Measurements from ENCODE around the gene HNRNPLL.

The HNRNPLL gene

DNA sequence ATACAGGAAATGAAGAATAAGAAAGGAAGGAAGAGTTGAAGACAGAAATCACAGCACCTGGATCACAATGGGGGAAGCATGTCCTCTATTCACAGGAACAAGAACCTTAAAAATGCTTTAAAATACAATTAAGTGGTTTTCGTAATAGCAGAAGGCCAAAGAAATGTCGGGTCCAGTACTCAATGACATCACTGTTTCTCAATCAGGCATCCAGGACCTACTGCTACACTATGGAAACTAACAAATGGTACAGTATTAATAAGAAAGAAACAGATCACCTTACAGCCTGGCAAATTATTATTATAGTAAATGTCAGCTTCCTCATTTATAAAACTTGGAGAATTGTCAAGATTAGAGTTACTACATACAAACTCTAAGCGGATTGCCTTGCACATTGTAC, 15.8 kb downstream of the HNRNPLL start:
- no peak overlapping the region for H3K4me3 ChIP-seq (ENCODE audit: low read depth in 1 of 2, low read length in 2 of 2)
- peaks cover 0 to 20% of the 10 kb centered on the region in 2 donors for H3K36me3 ChIP-seq (ENCODE audit: control insufficient read depth in 1 of 2, insufficient read depth in 2 of 2, low read length in 2 of 2)
- no peaks in the 10 kb centered on the region for H3K27me3 ChIP-seq (ENCODE audit: low read depth, low read length)
- H3K27ac ChIP-seq (ENCODE audit: low read length): no peak overlapping the region
- H3K9me3 ChIP-seq (ENCODE audit: control insufficient read depth in 1 of 2, low read length in 2 of 2): no peaks in the 10 kb centered on the region
- peaks cover 0 to 40% of the 10 kb centered on the region in 2 donors for H3K4me1 ChIP-seq (ENCODE audit: control insufficient read depth in 1 of 2, insufficient read depth in 2 of 2, low read length in 2 of 2)

DNA sequence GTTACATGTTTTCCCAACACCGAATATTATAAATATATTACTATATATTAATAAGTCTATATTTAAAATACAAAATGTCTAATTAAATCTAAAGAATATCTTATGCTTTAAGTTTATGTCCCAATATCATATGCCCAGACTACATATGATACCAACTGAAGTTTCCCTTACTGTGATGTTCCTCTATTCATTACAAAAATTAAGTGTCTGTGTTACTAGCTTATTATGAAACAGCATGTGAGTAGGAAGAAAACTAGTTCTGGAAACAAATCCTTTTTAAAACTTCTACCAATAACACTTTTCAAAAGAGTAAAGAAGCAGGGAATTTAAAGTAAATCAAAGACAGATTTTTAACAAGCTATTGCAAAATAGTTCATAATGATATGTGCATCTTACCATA, 17.8 kb downstream of the HNRNPLL start:
- H3K4me1 ChIP-seq (ENCODE audit: control insufficient read depth in 1 of 2, insufficient read depth in 2 of 2, low read length in 2 of 2): peaks cover 0 to 39% of the 10 kb centered on the region in 2 donors
- no peaks in the 10 kb centered on the region for H3K9me3 ChIP-seq (ENCODE audit: control insufficient read depth in 1 of 2, low read length in 2 of 2)
- no peak overlapping the region for H3K4me3 ChIP-seq (ENCODE audit: low read depth in 1 of 2, low read length in 2 of 2)
- H3K27me3 ChIP-seq (ENCODE audit: low read depth, low read length): no peaks in the 10 kb centered on the region
- H3K36me3 ChIP-seq (ENCODE audit: control insufficient read depth in 1 of 2, insufficient read depth in 2 of 2, low read length in 2 of 2): peaks cover 14 to 27% of the 10 kb centered on the region in 2 donors
- H3K27ac ChIP-seq (ENCODE audit: low read length): no peak overlapping the region

DNA sequence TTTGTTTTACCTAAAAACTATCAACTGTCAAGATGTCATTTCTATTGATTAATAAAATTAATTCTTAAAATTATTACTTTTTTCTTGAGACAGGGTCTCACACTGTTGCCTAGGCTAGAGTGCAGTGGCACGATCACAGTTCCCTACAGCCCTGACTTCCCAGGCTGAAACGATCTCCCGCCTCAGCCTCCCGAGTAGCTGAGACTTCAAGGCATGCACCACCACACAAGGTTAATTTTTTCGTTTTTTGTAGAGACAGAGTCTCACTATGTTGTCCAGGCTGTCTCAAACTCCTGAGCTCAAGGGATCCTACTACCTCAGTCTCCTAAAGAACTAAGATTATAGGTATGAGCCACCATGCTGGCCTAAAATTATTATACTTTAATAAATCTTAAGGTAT, 18.7 kb downstream of the HNRNPLL start:
- Histone ChIP-seq H3K27me3 (ENCODE audit: low read depth, low read length) (no peaks in the 10 kb centered on the region), H3K27ac (ENCODE audit: low read length) (no peak overlapping the region), H3K4me3 (ENCODE audit: low read depth in 1 of 2, low read length in 2 of 2) (no peak overlapping the region), H3K36me3 (ENCODE audit: control insufficient read depth in 1 of 2, insufficient read depth in 2 of 2, low read length in 2 of 2) (peaks cover 14 to 24% of the 10 kb centered on the region in 2 donors), H3K9me3 (ENCODE audit: control insufficient read depth in 1 of 2, low read length in 2 of 2) (no peaks in the 10 kb centered on the region), H3K4me1 (ENCODE audit: control insufficient read depth in 1 of 2, insufficient read depth in 2 of 2, low read length in 2 of 2) (peaks cover 0 to 30% of the 10 kb centered on the region in 2 donors)

DNA sequence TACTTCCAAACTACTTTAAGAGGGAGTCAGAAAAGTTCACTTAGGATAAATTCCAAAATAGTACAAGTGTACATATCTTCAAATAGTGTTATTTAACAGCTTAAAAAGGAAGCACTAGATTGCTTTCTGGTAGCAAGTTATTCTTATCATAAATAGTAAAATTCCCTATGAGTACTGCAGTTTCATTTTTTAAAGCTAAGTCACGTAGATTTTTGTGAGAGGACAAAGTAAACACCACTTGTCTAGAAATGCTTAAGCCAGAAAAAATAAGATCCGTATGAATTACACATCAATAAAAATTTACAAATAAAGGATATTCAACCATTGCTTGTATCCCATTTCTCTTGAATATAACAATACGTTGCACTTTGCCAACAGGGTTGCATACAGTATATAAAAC, 19.2 kb downstream of the HNRNPLL start:
- Histone ChIP-seq H3K4me3 (ENCODE audit: low read depth in 1 of 2, low read length in 2 of 2) (no peak overlapping the region), H3K27me3 (ENCODE audit: low read depth, low read length) (no peaks in the 10 kb centered on the region), H3K9me3 (ENCODE audit: control insufficient read depth in 1 of 2, low read length in 2 of 2) (no peaks in the 10 kb centered on the region), H3K36me3 (ENCODE audit: control insufficient read depth in 1 of 2, insufficient read depth in 2 of 2, low read length in 2 of 2) (peaks cover 14 to 24% of the 10 kb centered on the region in 2 donors), H3K4me1 (ENCODE audit: control insufficient read depth in 1 of 2, insufficient read depth in 2 of 2, low read length in 2 of 2) (peaks cover 0 to 30% of the 10 kb centered on the region in 2 donors), H3K27ac (ENCODE audit: low read length) (no peak overlapping the region)

DNA sequence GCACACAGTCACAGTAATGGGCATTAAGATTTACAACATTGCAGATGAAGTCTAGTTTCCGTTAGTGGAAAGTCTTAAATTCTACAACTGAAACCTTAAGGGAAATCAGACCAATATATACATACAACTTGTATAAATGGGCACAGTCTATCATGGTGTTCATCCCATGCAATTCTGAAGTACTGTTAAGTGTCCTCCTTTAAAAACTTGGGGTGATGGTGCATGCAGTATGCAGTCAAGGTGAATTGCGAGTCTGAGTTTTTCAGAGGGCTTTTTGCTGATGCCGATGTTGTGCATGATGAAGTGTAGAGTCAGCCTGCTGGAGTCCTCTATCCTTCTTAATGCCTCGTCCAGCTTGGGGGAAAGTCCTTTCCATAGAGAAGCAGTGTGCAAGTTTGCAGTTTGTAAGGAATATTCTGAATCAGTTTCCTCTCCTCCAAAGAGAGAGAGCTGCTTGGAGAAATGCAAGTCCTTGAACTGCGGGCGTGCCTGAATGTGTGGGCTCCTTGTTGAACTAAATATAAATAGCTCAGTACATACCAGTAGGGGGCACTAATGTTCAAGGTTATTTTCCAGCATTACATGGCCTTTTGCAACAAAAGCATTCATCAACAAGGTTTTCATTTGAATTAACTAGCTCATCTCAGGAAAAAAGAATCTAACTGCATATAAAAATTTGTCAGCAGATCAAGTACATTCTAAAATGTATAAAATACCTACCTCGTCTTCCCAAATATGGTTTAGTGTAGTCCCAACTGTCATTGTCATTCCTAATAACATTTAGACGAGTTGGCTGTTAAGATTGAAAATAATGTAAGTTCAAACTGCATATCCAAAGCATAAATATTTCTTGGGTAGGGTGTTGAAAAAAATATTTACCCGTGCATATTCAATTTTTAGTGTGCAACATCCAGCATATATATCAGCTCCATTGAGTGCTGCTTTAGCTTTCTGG, 21.3 kb downstream of the HNRNPLL start:
- no peaks in the 10 kb centered on the region for H3K27me3 ChIP-seq (ENCODE audit: low read depth, low read length)
- no peak overlapping the region for H3K4me3 ChIP-seq (ENCODE audit: low read depth in 1 of 2, low read length in 2 of 2)
- peaks cover 0 to 25% of the 10 kb centered on the region in 2 donors for H3K4me1 ChIP-seq (ENCODE audit: control insufficient read depth in 1 of 2, insufficient read depth in 2 of 2, low read length in 2 of 2)
- H3K9me3 ChIP-seq (ENCODE audit: control insufficient read depth in 1 of 2, low read length in 2 of 2): no peaks in the 10 kb centered on the region
- no peak overlapping the region for H3K27ac ChIP-seq (ENCODE audit: low read length)
- H3K36me3 ChIP-seq (ENCODE audit: control insufficient read depth in 1 of 2, insufficient read depth in 2 of 2, low read length in 2 of 2): peaks cover 14 to 28% of the 10 kb centered on the region in 2 donors

DNA sequence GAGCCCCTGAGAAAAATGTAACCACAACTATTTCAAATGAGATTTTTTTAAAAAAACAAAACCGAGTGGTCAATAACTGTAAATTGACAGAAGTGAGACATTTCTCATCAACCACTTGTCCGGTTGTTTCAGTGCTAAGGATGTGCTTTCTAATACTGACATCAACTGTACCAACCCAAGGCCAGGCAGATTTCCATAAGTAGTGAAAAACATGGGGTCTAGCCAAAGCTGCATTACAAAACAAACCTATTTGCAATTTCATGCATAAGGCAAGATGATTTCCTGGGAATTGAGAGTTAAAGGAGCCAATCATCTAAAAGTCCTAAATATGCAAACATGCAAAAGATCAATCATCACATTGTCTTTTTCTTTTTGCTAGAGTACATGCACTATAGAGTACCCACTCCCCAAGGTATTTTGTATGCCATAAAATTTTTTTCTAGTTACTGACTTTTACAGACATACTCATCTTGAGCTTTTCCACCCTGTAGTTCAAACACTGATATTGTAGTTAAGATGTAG, 22.6 kb downstream of the HNRNPLL start:
- Histone ChIP-seq H3K4me3 (ENCODE audit: low read depth in 1 of 2, low read length in 2 of 2) (no peak overlapping the region), H3K27ac (ENCODE audit: low read length) (no peak overlapping the region), H3K9me3 (ENCODE audit: control insufficient read depth in 1 of 2, low read length in 2 of 2) (no peaks in the 10 kb centered on the region), H3K27me3 (ENCODE audit: low read depth, low read length) (no peaks in the 10 kb centered on the region), H3K36me3 (ENCODE audit: control insufficient read depth in 1 of 2, insufficient read depth in 2 of 2, low read length in 2 of 2) (peaks cover 14 to 23% of the 10 kb centered on the region in 2 donors), H3K4me1 (ENCODE audit: control insufficient read depth in 1 of 2, insufficient read depth in 2 of 2, low read length in 2 of 2) (peaks cover 0 to 13% of the 10 kb centered on the region in 2 donors)

DNA sequence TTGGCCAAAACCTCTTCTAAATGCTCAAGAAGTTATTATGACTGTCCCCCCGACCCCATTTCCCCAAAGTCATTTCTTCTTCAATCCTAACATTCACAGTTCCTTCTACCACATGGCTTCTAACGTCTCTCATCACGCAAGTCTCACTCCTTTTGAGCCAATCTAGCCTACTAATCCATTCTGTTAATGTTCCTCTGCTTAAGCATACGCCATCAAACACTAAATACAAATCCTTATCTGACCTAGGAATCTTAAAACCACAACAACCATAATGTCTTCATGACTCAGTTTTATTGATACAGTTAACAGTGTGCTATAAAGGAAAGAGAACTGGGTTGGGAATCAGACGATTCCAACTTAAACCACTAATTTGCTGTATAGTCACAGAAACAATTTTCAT, 23.9 kb downstream of the HNRNPLL start:
- Histone ChIP-seq H3K36me3 (ENCODE audit: control insufficient read depth in 1 of 2, insufficient read depth in 2 of 2, low read length in 2 of 2) (peaks cover 14 to 20% of the 10 kb centered on the region in 2 donors), H3K4me1 (ENCODE audit: control insufficient read depth in 1 of 2, insufficient read depth in 2 of 2, low read length in 2 of 2) (peaks cover 0 to 12% of the 10 kb centered on the region in 2 donors), H3K27ac (ENCODE audit: low read length) (no peak overlapping the region), H3K27me3 (ENCODE audit: low read depth, low read length) (no peaks in the 10 kb centered on the region), H3K4me3 (ENCODE audit: low read depth in 1 of 2, low read length in 2 of 2) (no peak overlapping the region), H3K9me3 (ENCODE audit: control insufficient read depth in 1 of 2, low read length in 2 of 2) (no peaks in the 10 kb centered on the region)

DNA sequence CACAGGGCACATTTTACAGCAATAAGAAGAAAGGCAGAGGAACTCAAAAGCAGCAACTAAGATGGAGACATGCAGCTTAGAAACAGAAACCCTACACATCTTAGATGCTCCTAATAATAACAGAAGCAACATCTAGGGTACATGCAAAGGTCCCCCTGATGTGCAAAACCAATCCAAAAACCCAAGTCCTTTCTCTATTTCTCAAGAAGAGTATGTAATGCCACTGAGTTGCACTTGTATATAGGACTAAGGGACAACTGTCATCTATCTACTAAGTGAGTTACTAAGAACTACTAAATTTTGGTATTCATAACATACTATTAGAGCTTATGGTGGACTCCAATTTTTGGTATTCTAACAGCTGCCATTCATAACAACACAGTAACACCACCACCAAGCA, 28.4 kb downstream of the HNRNPLL start:
- no peaks in the 10 kb centered on the region for H3K9me3 ChIP-seq (ENCODE audit: control insufficient read depth in 1 of 2, low read length in 2 of 2)
- H3K36me3 ChIP-seq (ENCODE audit: control insufficient read depth in 1 of 2, insufficient read depth in 2 of 2, low read length in 2 of 2): peaks cover 15 to 24% of the 10 kb centered on the region in 2 donors
- peaks cover 0 to 12% of the 10 kb centered on the region in 2 donors for H3K4me1 ChIP-seq (ENCODE audit: control insufficient read depth in 1 of 2, insufficient read depth in 2 of 2, low read length in 2 of 2)
- H3K4me3 ChIP-seq (ENCODE audit: low read depth in 1 of 2, low read length in 2 of 2): no peak overlapping the region
- H3K27me3 ChIP-seq (ENCODE audit: low read depth, low read length): no peaks in the 10 kb centered on the region
- no peak overlapping the region for H3K27ac ChIP-seq (ENCODE audit: low read length)

DNA sequence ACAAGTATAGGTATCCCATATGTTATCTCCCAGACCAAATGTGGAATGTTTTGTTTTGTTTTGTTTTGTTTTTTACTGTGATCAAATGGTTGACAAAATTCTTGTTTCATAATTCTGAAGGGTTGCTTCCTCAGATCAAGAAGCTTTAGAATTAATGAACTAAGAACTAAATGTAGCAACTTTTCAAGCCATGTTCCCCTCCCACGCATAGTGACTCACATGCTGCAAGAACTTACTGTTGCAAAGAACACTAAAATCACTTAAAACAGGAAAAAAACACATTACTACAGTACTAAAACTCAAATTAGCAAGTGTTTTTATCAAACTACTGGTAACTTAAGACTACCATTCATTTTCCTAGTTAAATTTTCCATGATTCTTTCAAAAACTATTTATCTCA, 30.6 kb downstream of the HNRNPLL start:
- Histone ChIP-seq H3K4me3 (ENCODE audit: low read depth in 1 of 2, low read length in 2 of 2) (no peak overlapping the region), H3K36me3 (ENCODE audit: control insufficient read depth in 1 of 2, insufficient read depth in 2 of 2, low read length in 2 of 2) (peaks cover 31 to 35% of the 10 kb centered on the region in 2 donors), H3K4me1 (ENCODE audit: control insufficient read depth in 1 of 2, insufficient read depth in 2 of 2, low read length in 2 of 2) (peaks cover 0 to 12% of the 10 kb centered on the region in 2 donors), H3K27me3 (ENCODE audit: low read depth, low read length) (no peaks in the 10 kb centered on the region), H3K27ac (ENCODE audit: low read length) (no peak overlapping the region), H3K9me3 (ENCODE audit: control insufficient read depth in 1 of 2, low read length in 2 of 2) (no peaks in the 10 kb centered on the region)

DNA sequence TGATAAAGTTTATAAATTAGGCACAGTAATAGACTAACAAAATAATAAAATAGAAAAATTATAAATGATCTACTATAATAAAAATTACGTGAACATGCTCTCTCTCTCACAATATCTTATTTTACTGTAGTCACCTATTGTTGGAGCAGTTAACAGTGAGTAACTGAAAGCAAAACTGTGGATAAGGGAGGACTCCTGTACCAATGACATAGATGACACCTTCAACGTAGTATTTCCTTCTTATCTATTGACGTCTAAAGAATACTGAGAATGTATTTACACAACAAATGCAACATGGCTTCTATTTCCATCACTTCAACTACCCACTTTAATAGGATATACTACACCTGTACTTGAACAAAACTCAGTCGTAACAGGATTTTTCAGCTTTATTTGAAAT, 31.5 kb downstream of the HNRNPLL start:
- peaks cover 0 to 12% of the 10 kb centered on the region in 2 donors for H3K4me1 ChIP-seq (ENCODE audit: control insufficient read depth in 1 of 2, insufficient read depth in 2 of 2, low read length in 2 of 2)
- H3K27ac ChIP-seq (ENCODE audit: low read length): no peak overlapping the region
- no peaks in the 10 kb centered on the region for H3K27me3 ChIP-seq (ENCODE audit: low read depth, low read length)
- no peaks in the 10 kb centered on the region for H3K9me3 ChIP-seq (ENCODE audit: control insufficient read depth in 1 of 2, low read length in 2 of 2)
- peaks cover 31 to 35% of the 10 kb centered on the region in 2 donors for H3K36me3 ChIP-seq (ENCODE audit: control insufficient read depth in 1 of 2, insufficient read depth in 2 of 2, low read length in 2 of 2)
- H3K4me3 ChIP-seq (ENCODE audit: low read depth in 1 of 2, low read length in 2 of 2): no peak overlapping the region

DNA sequence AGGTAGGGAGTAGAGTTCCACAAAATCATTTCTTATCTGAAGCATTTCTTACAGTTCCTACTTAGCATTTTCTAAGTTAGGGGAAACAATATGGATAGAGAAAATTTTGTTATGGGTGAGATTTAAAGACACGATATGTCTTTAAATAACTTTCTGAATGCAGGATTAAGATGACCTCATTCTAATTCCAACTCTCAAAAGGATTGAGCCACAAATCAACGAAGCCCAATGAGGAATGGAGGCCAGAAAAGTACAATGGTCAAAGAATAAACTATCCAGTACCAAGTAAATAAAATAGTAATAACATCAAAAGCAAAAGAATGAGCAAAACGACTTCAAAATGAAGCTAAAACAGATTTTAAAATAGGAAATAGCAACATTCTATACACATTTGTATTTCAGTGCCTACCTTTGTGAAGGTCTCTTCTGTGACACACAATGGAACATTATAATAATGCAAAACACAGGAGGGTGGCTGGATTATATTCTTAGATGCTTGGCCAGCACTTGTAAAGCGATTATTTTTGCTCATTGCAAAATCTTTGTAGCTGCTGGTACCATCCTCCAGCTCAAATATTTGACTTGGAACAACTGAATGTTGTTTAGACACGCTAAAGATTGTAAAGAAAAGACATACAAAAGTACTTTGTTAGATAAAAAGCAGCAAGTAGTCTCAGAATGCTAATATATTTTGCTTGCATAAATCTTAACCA, 33.8 kb downstream of the HNRNPLL start:
- H3K4me1 ChIP-seq (ENCODE audit: control insufficient read depth in 1 of 2, insufficient read depth in 2 of 2, low read length in 2 of 2): peaks cover 0 to 12% of the 10 kb centered on the region in 2 donors
- no peaks in the 10 kb centered on the region for H3K9me3 ChIP-seq (ENCODE audit: control insufficient read depth in 1 of 2, low read length in 2 of 2)
- no peak overlapping the region for H3K4me3 ChIP-seq (ENCODE audit: low read depth in 1 of 2, low read length in 2 of 2)
- H3K27me3 ChIP-seq (ENCODE audit: low read depth, low read length): no peaks in the 10 kb centered on the region
- H3K27ac ChIP-seq (ENCODE audit: low read length): no peak overlapping the region
- H3K36me3 ChIP-seq (ENCODE audit: control insufficient read depth in 1 of 2, insufficient read depth in 2 of 2, low read length in 2 of 2): peaks cover 35 to 42% of the 10 kb centered on the region in 2 donors

Measured in muscle layer of duodenum (tissue), 2 donors.